Activated naive CD4-positive, alpha-beta T cell (primary cell): ENCODE results near the gene RPL37A.

Experiments used
- DNase-seq, 4 experiments: peaks; one replicate each; lab custom pipeline; 2025; lab: John Stamatoyannopoulos, UW

The RPL37A gene

GRCh38 chr2:216498379-216499352 is at the start of gene RPL37A:
TSS of gene RPL37A (plus strand) at chr2:216498844. CDS start at chr2:216498875, 31 bp downstream.
- DNase-seq = peak; percentile 67 to 79 (median 74)

DNA sequence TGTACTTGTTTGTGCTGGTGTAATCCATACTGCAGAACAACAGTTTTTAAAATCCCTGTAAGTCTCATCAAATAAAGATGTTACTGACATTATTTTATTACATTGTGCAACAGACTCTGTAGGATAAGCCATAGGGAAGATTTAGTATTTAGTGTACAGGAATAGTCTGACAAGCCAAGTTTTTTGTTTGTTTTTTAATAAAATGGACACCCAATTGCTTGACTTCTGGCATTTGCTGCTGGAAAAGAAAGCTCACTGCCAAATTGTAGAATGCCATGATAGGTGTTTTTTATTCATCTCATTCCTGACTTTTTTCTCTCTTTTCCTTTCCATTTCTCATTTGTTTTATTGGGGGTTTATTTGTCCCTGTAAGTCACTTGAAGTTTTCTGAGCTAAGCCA is 48.3 kb upstream of the RPL37A start:
- DNase-seq = no peak

- no peak for DNase-seq
Observed at GRCh38 chr2:216450784-216451183, 47.9 kb upstream of the RPL37A start.

GRCh38 chr2:216453955-216454614 is 44.6 kb upstream of the RPL37A start:
- no peak for DNase-seq

- no peak for DNase-seq
Observed at GRCh38 chr2:216463148-216463547, 35.5 kb upstream of the RPL37A start.

GRCh38 chr2:216464104-216464720 is 34.4 kb upstream of the RPL37A start:
- no peak for DNase-seq

DNA sequence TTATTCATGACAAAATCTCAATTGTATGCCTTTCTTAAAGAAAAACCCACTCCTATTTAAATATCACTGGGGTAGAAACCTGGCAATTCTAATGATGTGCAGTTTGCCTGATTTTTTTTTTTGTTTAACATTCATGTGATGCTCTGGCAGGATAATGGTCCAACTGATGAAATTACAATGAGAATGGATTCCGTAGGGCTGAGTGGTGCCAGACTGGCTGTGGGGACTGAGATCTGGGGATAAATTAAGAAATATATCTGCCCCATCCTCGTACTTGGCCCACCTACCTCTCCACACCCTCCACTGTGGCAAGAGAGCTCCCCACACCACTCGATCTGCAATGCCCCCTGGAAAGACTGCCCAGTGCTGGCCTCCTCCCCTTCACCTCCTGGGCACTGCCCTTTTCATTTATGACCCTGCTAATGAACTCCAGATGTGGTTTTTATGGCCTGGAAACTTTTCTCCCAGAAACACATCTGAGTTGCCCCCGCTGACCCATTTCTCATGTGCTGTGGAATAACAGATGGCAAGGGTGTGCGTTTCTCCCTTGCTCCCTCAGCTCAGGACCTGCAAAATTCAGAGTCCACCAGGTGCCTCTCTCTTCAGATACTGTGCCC is 33.0 kb upstream of the RPL37A start:
- no peak for DNase-seq

DNA sequence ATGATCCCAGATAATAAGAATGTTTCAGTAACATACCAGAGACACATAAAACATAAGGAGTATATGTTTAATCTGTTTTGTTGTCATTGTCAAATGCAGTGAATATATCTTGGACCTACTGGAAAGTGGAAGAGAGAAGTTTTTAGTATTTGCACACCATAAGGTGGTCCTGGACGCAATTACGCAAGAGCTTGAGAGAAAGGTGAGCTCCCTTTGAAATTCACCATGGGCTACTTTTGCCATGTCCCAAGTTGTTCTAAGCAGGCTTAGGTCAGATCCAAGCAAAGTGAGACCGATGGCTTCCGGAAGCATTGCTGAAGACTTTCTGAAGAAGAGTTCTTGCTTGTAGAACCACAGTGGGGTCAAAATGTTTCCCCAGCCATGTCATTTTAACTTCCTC is 30.8 kb upstream of the RPL37A start:
- no peak for DNase-seq

GRCh38 chr2:216469661-216470060 is 29.0 kb upstream of the RPL37A start:
- DNase-seq = no peak

DNA sequence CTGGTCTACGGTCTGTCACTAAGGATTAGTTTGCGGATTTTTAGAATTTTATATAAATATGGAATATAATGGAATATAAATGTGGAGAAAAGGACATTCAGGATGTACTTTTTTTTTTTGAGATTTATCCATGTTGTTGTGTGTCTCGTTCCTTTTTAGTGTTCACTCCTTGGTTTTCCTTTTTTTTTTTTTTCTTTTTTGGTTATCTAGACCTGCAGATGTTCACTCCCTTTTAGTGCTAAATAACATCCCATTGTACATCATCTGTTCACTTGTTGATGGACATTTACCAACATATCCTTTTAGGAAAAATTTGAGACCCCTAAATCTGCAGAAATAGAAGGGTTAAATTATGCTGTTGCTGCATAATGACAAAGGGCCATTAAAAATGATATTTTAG is 25.5 kb upstream of the RPL37A start:
- DNase-seq = no peak

DNA sequence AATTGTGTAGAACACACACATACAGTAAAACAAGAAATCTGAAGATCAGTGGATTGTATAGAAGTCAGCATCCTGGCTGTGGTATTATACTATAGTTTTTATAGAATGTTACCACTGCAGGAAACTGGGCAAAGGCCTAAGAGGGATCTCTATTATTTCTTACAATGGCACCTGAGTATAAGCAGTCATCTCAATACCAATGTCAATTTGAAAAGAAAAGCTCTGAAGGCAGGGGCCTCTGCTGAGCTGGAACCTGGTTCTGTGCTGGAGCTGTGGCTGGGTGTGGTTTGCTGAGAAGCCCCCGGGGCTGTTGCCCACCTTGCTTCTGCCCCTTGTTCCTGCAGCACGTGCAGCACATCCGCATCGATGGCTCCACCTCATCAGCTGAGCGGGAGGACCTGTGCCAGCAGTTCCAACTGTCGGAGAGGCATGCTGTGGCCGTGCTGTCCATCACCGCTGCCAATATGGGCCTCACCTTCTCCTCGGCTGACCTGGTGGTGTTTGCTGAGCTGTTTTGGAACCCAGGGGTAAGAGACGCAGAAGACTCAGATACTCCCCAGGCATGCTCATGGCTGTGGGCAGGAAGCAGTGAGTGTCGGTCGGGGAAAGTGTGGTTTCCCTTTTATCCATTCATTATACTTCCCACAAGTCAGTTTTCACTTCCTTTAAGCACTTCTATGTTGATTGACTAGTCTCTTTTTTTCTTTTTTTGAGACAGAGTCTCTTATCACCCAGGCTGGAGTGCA is 23.5 kb upstream of the RPL37A start:
- DNase-seq = no peak

GRCh38 chr2:216475767-216476166 is 22.9 kb upstream of the RPL37A start:
- DNase-seq = no peak

DNA sequence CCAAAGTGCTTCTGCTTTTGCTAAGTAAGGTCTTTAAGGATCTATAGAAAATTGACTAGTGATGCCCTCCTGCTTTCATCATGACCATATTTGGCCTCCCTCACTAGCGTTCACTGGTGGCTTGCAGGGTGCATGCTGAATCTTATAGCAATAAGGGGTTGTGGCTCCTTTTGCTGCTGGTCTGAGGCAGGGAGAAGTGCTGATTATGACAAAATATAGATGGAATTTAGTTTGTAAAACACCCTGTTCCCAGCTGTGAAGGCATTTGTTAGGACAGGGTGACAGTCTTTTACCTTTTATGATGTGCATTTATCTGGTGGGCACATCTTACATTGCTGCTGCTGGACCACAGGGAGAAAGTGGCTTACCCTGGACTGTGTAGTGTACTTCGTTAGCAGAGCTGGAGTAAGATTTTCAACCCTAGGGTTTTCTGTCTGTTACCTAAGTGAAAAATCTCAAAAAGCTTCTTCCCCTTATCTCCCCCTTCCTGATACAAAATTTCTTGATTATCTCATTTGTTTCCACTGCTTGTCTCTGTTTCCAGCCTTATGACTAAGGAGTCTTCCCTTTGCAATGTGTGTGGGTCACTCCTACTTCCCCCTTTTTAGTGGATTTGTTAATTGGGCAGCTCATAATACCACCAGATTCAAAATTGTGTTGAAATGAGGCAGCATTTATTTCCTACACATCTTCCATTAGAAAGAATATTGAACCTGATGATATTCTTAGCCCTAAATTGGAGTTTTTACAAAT is 21.2 kb upstream of the RPL37A start:
- DNase-seq = no peak

DNA sequence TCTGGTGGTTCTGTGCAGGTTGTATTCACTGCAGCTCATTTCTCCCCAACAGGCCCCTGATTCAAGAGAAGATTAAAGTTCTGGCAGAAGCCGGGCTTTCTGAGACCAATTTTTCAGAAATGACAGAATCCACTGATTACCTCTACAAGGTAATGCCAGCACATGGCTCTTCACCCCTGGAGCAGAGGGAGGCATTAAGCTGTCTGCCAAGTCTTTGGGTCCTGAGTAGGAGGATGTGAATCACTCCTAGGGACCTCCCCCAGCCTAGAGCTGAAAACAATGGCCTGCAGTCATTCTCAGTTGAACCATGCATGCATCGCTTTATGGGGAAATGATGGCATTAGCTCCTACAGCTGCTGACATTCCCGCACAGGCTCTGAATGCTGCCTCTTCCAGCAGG is 20.5 kb upstream of the RPL37A start:
- DNase-seq = no peak

GRCh38 chr2:216478791-216479190 is 19.9 kb upstream of the RPL37A start:
- DNase-seq = no peak

DNA sequence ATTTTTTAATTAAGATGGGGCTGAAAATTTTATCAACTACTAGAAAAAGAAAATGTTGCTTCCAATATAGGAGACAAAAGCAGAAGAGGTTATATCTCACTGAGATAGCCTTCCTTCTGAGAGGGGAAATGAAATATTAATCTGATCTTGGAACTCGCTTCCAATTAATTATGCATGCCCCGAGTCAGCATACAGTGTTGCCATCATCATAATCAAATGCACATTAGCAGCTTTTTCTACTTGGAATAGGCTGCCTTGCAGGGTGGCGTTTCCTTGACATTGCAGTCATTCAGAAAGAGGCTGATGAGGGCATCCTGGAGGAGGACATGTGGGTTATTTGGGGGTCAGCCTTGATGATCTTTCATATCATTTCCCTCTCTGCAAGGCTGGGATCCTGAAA is 18.4 kb upstream of the RPL37A start:
- no peak for DNase-seq

GRCh38 chr2:216482640-216483039 is 16.0 kb upstream of the RPL37A start:
- no peak for DNase-seq

DNA sequence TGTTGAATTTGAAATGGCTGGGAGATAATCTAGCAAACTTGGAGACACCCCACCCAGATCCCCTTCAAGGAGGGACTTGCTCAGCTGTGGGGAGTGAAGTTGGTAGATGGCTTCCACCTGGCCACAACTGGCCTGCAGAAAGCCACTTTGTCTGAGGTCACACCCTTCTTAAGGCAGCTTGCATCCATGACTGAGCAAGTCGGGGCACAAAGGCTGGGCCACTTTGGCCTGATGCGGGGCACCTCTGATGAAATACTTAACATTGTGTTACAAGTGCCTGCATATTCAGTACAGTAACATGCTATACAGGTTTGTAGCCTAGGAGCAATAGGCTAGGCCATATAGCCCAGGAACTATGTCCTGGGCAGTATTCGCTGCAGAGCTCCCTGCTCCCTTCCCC is 13.4 kb upstream of the RPL37A start:
- no peak for DNase-seq

GRCh38 chr2:216485745-216486144 is 12.9 kb upstream of the RPL37A start:
- no peak for DNase-seq

GRCh38 chr2:216486271-216486670 is 12.4 kb upstream of the RPL37A start:
- no peak for DNase-seq

DNA sequence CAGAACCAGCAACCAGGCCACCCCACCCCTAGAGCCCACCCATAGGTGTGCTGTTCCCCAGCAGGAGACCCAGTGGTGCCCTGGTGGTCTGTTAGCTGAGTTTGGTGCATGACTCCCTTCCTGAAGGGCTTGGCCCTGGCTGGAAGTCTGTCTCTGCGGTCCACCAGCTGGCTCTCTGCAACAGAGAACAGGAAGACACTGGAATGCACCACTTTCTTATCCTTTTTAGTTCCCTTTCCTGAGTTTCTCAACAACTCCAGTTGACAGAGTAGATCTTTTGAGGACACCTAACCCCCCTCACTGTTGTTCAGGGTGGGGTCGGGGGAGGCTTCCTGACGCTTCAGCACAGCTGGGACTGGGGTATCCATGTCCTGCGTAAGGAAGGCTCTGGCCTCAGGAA is 11.9 kb upstream of the RPL37A start:
- no peak for DNase-seq
